HPDE6-E6E7 (cell line): ENCODE measurements around the gene TXK.

Experiments
- DNase-seq: peaks from one replicate; pipeline ENCODE4 v3.0.0; 2011; ENCODE audit warnings: missing footprints; ENCODE audit errors: extremely low spot score

The TXK gene

GRCh38 chr4:48021100-48021499 is 113.0 kb downstream of the TXK start:
- DNase-seq, result no peak

DNA sequence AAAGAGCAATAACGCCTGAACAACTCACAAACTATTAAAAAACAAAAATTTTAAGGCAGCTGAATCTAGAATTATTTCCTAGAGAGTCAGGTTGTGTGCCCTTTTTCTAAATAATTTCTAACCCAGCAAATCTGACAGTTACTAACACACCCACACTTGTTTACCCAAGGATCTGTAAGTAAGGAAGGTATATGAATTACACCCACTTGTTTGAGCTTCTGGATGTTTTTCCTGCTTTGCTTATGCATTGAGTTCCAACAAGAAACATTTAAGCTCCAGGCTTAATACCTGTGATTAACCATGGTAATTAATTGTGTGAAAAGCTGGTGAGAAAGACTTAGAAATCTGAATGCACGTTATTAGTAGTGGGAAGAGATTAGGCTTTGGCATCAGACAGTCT is 115.9 kb downstream of the TXK start:
- DNase-seq, result no peak

GRCh38 chr4:48017108-48017571 is 116.9 kb downstream of the TXK start:
- DNase-seq, result peak; percentile 80
